GM18519 (cell line): ENCODE results near the gene PPP1R3D.
"Not testable (repeated sequence)": the region's sequence is repeated elsewhere in the genome, so short reads cannot be mapped to it uniquely, and the experiment has no call there.

ENCODE experiments used
- ATAC-seq: cut with Tn5 transposase; IDR thresholded peaks from one replicate; pipeline ENCODE4 v1.9.1; 2021; ENCODE audit warnings: mild to moderate bottlenecking, moderate library complexity; ENCODE audit not compliant: unreplicated experiment, low FRiP score

PPP1R3D gene

GRCh38 chr20:59925899-59926298 lies 14.2 kb downstream of the PPP1R3D start:
- ATAC-seq = no peak

GRCh38 chr20:59925359-59925758 lies 14.7 kb downstream of the PPP1R3D start:
- no peak for ATAC-seq

DNA sequence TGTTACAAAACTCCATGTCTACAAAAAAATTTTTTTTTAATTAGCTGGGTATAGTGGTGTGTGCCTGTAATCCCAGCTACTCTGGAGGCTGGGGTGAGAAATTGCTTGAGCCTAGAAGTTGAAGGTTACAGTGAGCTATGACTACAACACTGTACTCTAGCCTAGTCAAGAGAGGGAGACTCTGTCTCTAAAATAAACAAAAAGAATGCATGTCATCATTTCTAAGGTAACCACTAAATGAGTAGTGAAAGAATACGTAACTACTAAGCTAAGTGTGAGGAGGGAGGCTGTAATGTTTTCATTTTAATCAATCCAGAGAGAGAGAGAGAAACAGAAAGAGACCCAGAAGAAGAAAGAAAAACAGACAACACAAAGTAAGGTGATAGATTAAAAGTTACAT lies 16.6 kb downstream of the PPP1R3D start:
- ATAC-seq = no peak

DNA sequence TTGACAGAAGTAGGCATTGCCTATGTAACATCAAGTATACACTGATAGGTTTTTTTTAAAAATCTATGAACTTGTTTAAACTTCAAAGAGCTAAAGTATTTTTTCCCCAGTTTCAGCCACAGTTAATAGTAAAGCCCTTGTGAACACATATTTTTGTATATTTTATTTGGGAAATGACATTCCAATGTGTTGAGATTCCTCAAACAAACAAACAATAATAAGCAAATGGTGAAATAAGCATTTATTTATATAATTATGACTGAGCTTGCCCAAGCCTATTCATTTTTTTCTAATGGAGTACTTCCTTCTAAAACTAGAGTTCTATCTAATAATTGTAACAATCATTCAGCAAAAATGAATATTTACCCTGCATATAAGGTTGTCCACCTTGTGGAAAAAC lies 19.2 kb downstream of the PPP1R3D start:
- no peak for ATAC-seq

DNA sequence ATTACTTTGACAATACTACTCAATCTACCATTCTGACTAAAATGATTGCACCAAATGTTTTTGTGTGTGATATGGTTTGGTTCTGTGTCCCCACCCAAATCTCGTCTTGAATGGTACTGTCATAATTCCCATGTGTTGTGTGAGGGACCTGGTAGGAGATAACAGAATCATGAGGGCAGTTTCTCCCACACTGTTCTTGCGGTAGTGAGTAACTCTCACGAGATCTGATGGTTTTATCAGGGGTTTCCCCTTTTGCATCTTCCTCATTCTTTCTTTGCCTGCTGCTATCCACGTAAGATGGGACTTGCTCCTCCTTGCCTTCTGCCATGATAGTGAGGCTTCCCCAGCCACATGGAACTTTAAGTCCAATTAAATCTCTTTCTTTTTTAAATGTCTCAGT lies 27.5 kb downstream of the PPP1R3D start:
- ATAC-seq = no peak

GRCh38 chr20:59911041-59911440 lies 29.1 kb downstream of the PPP1R3D start:
- no peak for ATAC-seq

- no peak for ATAC-seq
Measured at GRCh38 chr20:59908855-59909254, 31.2 kb downstream of the PPP1R3D start.

GRCh38 chr20:59903621-59904020 lies 36.5 kb downstream of the PPP1R3D start:
- no peak for ATAC-seq

GRCh38 chr20:59902470-59902869 lies 37.6 kb downstream of the PPP1R3D start:
- no peak for ATAC-seq

GRCh38 chr20:59895908-59896307 lies 44.2 kb downstream of the PPP1R3D start:
- ATAC-seq = no peak

- no peak for ATAC-seq
Measured at GRCh38 chr20:59891581-59891980, 48.5 kb downstream of the PPP1R3D start.

DNA sequence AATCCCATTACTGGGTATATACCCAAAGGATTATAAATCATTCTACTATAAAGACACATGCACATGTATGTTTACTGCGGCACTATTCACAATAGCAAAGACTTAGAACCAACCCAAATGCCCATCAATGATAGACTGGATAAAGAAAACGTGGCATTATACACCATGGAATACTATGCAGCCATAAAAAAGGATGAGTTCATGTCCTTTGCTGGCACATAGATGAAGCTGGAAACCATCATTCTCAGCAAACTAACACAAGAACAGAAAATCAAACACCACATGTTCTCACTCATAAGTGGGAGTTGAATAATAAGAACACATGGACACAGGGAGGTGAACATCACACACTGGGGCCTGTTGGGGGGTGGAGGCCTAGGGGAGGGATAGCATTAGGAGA lies 50.1 kb downstream of the PPP1R3D start:
- ATAC-seq = not testable (repeated sequence)

GRCh38 chr20:59888050-59888449 lies 52.1 kb downstream of the PPP1R3D start:
- ATAC-seq = no peak
